ENCODE measurements around the gene PTPRT.
"Not testable (repeated sequence)": the region's sequence is repeated elsewhere in the genome, so short reads cannot be mapped to it uniquely, and the experiment has no call there.

Gene PTPRT

DNA sequence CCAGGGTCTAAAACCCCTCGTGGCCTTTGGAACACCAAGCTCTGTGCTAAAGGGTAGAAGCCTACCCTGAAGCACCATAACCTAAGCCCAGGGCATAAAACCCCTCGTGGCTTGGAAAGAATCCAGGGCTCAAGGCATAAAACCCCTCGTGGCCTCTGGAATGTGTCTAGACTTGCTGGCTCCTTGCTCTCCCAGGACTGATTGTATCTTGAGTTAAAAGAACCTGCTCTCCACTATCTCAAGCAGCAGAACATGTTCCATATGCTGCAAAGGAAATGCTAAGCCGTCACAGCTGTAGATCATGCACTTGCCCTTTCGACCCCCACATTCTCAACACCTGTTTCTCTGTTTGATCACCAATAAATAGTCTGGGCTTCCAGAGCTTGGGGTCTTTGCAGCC lies 288.9 kb downstream of the PTPRT start:
- not testable (repeated sequence) for DNase-seq

DNA sequence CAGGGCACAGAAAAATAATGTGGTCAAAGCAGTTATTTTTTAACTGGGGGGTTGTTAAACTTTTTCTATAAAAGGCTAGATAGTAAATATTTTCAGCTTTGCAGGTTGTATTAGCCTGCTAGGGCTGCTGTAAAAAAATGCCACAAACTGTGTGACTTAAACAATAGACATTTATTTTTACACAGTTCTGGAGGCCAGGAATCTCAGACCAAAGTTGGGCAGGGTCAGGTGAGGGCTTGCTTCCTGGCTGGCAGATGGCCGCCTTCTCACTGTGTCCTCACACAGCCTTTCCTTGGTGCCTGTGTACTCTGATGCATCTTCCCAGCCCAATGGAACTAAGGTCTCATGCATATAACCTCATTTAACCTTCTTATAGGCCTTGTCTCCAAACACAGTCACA lies 294.7 kb downstream of the PTPRT start:
- no peak for DNase-seq

DNA sequence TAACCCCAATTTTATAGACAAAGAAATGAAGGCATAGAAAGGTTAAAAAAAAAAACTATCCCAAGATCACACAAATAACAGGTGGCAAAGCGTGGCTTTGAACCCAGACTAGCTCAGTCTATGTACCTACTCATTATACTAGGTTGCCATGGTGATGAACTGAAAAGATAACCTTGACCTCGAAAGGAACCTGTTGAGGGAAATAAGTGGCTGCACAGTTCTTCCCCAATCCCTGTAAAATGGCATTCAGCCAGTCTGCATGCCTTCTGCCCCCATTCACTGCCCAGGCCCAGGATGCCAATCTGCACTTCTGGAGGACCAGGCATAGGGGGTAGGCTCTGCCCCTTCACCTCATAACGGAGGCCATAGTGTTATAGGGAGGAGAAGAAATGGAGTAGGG lies 295.2 kb downstream of the PTPRT start:
- DNase-seq: no peak

DNA sequence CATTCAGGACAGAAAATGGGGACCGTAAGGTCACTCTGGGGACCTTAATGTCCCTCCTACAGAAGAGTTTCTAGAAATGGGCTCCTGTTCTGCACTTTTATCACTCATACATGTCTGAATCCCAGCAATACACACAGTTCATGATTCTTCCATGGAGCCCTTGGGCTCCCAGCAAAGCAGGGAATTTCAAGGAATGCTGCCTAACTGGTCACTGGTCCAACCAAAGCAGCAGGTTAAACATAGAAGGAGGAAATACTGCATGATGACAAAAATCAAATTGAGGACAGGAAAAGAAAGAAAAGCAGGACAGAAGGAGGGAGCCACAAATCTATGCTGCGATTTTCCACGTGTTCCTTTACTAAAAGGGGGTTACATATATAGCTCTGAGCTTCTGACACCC lies 300.2 kb downstream of the PTPRT start:
- DNase-seq: no peak

DNA sequence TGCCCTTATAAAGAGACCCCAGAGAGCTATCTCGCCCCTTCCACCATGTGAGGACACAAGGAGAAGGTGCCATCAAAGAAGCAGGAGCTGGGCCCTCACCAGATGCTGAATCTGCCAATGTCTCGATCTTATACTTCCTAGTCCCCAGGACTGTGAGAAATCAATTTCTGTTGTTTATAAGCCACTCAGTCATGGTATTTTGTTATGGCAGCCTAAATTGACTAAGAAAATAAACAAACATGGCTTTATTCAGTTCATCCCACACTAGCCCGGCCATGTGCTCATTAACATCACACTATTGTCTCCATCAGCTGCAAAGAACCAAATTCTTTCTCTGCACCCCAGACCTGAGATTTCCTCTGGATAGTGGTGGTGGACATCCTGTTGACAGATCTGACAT lies 302.4 kb downstream of the PTPRT start:
- DNase-seq: no peak

DNA sequence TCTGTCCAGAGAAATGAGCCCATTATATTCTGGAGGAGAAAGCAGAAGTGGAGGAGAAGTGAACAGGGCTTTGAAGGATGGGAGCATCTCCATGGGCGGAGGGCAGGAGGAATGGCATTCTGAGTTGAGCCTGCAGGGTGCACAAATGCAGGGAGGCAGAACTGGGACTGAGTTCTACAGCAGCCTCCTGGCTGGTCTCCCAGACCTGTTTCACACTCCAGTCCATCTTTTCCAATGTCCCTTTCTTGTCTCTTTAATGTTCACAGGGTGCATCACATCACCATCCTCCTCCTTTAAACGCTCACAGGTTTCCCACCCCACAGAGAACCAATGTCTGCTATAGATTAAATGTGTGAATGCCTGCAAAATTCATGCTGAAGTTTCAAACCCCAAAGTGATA lies 302.9 kb downstream of the PTPRT start:
- DNase-seq: no peak

DNA sequence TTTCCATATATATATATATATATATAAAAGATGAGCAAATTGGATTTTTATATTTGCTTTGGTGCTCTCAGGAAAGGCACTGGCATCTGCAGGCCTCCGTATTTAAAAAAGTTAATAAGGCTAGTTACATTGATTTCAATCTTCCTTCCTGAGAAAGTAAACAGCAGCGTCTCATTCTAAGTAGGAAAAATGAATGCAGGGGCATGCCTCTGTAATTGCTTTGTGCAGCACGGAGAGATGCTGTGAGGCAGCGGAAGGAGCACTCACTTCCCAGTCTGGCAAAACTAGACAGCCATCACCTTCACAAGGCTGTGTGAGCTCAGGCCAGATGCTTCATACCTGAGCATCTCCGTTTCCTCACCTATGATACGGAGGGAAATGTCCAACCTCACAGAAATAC lies 303.7 kb downstream of the PTPRT start:
- DNase-seq: no peak

DNA sequence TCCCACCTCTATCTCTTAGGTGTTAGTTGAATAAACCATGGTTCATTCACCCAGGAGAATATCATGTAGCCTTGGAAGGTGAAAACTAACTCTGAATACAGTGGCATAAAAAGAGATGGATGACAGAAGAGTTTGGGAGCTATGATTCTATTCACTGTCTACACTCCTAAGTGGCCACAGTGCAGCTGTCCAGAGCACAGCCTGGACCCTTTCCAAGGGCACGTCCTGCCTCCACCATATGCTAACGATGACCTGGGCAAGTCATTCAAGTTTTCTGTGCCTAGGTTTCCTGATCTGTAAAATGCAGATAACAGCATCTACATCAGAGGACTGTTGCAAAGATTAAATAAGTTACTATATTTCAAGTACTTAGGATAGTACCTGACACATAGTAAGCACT lies 314.1 kb downstream of the PTPRT start:
- no peak for DNase-seq

DNA sequence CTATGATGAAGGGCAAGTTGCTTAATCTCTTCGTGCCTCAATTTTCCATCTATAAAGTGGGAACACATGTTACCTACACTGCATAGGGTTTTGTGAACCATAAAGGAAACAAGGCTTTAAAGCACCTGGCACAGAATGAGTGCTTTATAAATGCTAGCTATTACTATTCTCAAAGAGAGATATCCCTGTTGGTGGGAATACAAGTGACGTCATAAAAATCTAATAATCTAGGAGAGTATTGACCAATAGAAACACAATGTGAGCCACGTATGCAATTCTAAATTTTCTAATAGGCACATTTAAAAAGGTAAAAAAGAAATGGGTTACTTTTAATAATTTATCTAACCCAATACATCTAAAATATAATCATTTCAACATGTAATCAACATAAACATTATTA lies 316.4 kb downstream of the PTPRT start:
- DNase-seq: no peak

DNA sequence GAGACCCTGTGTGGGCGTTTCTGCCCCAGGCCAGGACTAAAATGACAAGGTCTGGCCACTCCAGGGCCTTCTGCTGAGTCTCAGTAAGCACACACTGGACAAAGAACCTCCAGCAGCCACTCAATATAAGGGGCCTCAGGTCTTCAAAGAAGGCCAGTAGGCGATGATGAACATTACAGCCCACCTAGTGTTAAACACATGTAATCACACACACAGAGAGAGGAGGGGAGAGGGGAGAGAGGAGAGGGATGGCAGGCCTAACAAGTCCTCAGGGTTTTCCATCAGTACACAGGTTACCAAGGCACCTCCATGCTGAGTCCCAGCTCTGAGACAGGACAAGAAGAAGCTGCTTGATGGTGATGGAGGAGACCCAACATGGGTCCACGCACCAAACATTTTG lies 325.6 kb downstream of the PTPRT start:
- no peak for DNase-seq

DNA sequence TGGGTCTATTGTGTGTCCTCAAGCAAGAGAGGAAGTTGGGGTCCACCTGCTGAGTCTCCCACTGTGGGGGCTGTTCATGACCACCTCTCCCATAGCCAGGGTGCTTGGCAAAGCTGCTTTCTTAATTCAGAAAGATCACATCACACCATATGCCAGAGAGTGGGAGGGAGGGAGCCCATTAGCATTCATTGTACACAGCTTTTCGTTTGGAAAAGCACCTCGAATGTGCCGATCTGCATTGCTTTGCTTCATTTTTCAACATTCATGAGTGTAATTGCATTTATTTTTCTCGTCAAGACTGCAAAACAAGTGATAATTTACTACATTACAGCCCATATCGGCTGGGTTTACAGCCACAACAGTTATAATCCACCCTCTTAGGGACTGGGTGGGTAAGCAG lies 327.3 kb downstream of the PTPRT start:
- no peak for DNase-seq

DNA sequence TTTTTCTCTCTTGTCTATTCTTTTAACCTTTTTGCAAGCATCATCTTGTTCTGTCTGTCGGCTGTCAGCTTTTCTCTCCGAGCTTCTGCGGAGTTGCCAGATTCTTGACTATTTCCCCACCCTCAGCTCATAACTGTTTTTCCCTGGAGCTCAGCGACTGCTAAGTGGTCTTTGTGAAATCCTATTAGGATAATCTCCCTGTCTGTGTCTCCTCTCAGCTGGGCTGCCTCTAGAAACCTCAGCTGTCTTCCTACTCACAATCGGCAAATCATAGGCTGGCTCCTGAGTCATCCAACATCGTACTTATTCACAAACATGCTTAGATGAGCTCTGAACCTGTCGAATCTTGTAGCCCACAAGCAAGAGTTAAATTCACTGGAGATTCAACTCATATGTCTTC lies 332.3 kb downstream of the PTPRT start:
- DNase-seq: no peak

DNA sequence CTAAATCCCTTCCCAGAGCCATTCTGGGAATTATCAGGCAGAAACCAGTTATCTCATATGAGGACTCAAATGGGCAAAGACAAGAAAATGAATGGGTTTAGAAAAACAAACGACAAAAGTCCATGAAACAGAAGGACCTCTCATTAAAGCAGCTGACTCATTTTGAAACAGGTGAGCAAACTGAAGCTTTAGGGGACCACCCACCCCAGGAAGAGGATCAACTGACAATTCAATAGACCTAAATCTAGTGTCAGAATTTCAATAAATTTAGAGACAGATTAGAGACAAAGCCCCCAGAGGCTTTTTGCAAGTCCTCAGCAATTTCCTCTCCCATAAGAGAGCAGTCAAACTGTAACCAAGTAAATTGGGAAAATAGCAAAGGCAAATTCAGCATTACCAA lies 333.8 kb downstream of the PTPRT start:
- DNase-seq: no peak

DNA sequence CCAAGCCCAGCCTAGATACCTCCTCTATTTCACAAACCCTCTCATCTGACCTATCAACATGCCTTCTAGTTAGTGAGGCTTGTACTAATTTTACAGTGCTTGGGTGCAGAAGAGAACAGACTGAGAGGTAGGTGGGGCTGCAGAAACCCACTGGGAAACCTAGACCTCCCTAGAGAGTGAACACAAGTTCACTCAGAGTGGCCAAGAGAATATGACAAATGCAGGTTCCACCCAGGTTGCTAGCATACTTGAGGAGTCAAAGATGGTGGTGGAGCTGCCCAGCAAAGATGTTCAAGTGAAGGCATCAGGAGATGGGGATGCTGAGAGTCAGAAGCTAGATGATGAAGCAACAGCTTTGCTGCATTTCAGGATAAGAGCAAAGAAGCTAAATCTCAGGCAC lies 337.0 kb downstream of the PTPRT start:
- DNase-seq: no peak

DNA sequence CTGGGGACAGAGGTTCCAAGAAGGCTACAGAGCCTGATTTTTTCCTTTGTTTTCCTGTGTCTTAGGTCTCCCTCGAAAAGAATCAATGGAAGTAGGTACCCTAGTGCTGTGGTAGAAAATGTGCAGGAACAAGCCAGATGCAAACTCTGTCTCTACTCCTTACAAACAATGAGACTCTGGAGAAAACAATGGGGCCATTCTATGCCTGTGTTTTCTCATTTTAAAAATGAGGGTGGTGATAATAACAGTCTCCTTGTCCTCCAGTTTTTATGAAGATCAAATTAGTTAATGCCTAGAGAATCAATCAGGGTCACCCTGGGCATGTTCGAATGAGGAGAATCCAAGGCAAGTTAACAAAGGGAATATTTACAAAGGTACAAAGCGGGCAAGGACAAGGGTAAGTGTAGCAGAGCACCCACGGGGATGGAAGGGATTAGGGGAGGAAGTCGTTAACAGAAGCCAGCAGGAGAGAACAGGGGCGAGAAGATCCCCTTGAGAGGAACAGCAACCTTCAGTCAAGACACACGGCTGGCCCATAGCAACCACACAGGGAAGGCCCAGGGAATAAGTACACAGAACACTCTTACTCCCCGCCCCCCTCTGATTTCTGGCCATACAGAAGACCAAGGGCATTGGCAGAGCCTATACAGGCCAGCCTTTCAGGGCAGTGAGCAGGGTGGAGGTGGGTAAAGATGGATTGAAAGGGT lies 342.8 kb downstream of the PTPRT start:
- no peak for DNase-seq

DNA sequence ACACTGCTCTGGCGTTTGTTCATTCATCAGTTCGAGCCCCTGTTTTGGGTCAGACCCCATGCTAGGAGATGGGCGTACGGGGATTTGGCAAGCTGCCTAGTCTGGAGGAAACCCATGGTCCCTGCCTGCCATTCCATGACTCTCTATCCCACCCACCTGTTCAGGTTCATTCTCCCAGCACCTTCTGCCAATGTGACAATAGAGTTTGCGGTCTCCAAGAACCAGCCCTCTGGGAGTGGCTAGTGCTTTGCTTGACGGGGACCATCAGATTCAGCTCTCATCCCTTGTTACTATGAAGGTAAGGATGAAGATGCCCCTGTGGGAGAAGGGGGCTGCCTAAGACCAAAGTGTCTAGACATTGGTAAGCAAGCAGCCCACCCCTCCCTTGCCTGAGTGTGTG lies 345.0 kb downstream of the PTPRT start:
- no peak for DNase-seq

DNA sequence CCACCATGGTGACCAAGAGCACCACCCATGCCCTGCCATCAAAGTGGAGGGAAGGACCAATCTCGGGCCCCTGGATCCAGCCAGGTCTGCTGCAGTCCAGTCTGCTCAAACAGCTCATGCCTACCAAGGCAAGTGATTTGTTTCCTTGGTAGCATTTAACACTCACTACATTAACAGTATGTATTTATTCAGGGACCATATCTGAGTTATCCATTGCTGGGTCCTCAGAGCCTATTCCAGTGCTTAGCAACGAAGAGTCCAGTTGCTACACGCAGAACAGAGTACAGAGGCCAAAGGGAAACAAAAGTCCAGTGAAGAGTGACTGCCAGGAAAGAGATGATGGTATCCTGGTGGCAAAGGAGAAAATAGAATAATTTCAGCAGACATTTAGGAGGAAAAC lies 352.2 kb downstream of the PTPRT start:
- DNase-seq: no peak

DNA sequence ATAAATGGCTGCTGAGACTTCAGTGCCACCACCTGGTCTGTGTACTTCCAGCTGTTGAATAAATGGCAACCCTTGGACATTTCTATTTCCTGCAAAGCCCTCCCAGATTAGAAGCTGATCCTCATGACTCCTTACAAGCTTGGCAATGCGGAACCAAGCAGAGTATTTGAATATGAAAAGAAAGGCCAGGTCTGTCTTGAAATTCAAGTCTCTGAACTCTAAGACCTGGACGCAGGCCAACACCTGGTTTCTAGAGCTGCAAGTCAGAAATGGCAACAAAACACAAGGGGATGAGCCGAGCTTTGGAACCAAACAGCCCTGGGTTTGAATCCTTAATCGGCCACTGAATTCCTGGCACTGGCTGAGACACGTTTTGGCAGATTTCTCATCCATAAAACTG lies 353.4 kb downstream of the PTPRT start:
- no peak for DNase-seq

DNA sequence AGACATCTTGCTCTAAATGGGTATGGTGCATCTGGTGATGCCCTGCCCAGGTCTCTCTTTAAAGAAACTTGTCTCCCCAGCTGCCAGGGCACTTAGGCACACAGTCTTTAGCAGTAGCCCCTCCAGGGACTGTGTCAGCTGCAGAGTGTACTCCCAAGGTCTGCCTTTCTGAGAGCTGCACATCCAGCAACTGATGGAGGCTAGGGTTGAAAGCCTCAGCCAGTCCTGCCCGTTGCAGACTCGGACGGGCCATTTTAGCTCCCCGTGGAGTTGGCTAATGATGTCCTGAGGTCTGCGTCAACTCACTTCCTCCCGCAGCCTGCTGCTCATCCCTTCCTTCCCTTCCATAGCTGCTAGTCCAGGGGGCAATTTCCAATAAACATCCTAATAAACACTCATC lies 381.8 kb downstream of the PTPRT start:
- DNase-seq: no peak

DNA sequence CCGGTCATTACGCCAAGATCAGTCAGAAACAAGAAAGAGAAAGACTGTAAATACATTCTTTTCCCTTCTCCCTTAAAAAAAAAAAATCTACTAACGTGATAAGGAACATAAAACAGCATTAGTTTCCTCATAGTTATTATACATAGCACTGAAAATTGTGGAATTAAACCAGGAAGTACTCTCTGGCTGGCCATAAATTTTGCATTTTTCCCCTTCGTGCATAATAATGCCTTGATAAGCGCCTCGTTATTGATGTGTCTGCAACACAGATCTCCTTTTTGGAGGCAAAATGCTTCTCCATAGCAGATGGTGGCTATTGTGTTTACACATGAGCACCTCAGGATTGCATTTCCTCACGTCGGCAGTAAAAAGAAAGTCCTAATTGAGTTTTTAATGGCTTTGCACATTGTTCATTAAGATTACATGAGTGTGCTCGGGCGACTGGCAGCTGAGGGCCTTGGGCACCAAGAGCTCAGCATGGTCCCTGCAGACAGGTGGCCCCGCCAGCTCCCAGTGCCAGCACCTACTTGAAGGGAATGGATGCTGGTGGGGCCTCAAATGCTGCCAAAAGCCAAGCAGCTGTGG lies 394.5 kb downstream of the PTPRT start:
- DNase-seq: no peak

DNA sequence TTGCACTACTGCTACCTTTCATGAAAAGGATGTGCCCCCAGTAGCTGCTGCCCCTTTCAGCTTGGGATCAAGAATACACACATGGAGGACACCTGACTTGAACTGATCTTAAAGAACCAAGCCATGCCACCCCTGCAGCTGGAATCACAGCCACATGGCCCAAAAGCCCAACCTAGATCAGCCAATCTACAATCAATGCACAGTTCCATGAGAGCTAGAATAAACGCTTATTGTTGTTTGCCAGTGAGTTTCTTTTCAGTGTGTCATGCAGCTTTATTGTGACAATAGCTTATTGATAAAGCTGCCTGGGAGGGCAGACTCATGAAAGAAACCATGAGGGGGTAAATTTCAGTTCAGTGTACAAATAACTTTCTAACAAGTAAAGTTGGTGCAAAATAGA lies 397.7 kb downstream of the PTPRT start:
- DNase-seq: no peak

DNA sequence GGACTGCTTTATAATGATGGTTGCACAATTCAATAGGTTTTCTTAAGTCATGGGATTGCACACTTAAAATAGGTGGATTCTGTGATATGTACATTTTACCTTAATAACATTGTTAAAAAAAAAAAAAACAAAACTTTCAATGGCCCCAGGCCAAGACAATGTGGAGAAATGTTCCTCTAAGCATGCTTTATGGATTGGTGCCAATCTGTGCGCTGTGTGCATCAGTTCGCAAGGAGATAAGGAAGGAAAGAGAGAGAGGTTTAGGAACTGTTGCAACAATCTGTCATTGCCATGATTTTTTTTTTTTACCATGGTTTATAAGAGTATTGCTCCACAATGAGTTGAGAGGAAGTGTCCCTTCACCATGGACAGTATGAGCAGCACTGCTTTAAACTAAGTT lies 399.6 kb downstream of the PTPRT start:
- no peak for DNase-seq

DNA sequence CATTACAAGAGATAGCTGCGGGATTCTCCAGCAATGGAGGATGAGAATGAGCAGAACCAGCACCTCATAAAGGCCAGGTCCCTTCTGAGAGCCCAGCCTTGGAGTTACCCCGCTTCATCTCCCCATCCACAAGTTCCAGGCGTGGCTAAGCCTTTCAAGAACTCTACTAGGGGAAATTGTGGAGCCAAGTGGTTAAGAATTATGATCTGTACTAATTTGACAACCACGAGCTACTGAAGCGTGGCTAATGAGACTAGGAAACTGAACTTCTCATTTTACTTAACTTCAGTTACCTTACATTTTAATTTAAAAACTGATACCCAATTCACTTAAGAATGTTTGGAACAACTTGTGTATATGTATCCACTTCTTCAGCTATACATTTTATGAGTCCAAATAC lies 401.0 kb downstream of the PTPRT start:
- no peak for DNase-seq

DNA sequence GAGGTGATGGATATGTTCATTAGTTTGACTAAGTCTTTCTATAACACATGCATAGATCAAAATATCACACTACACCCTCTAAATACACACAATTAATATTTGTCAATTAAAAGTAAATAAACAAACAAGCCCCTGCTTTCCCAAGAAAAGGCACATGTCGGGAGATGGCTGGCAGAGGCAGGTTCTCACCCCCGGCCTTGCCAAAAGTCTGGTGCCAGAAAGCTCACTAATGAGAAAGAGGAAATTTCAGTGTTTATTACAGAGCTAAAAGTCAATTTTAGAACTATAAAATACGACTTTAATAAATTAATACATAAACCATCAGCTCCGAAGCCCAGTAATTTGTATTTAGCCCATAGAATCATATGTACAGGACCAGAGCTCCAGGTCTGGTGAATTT lies 404.7 kb downstream of the PTPRT start:
- no peak for DNase-seq

DNA sequence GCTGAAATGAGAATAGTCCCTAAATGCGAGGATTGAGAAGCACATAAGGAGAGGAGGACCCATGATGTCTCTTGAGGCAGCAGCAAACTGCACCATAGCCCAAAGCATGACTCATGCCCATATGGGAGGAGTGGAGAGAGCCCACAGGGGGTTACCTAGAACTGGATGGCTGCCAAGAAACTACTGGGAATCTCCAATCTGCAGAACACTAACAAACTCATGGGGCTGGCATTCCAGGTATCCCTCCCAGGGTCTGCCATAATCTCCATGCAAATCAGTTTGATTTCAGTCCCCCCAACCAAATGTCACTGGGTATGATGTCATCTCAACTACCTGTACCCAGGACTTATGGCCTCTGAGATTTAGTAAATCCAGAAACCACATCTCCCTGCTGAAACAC lies 410.5 kb downstream of the PTPRT start:
- no peak for DNase-seq
